ENCODE data around the gene OR11G2. TPM values are rescaled to one million over a fixed set of nuclear protein-coding genes. Genes with fewer than 3 reads are reported as not detected.
"Not testable (repeated sequence)": the region's sequence is repeated elsewhere in the genome, so short reads cannot be mapped to it uniquely, and the experiment has no call there.

Gene OR11G2
- total RNA-seq, 2 experiments from 2014 or later = not detected

- CTCF ChIA-PET; H3K9me3 Mint-ChIP-seq (ENCODE audit: low read depth); H3K27ac Mint-ChIP-seq; H3K4me1 Mint-ChIP-seq; DNase-seq; H3K36me3 Mint-ChIP-seq; H3K4me3 Mint-ChIP-seq; ATAC-seq: not testable (repeated sequence)
- H3K27me3 Mint-ChIP-seq = peaks cover 17% of the 10 kb centered on the region
Observed at GRCh38 chr14:20195170-20195569, 4.5 kb downstream of the OR11G2 start.

- H3K27me3 Mint-ChIP-seq = peaks cover 17% of the 10 kb centered on the region
- H3K4me3 Mint-ChIP-seq = no peak overlapping the region
- no peaks in the 10 kb centered on the region for H3K36me3 Mint-ChIP-seq
- DNase-seq (no peak), ATAC-seq (no peak)
- CTCF ChIA-PET = no interaction called here
- H3K27ac Mint-ChIP-seq = no peak overlapping the region
- no peaks in the 10 kb centered on the region for H3K4me1 Mint-ChIP-seq
- no peaks in the 10 kb centered on the region for H3K9me3 Mint-ChIP-seq (ENCODE audit: low read depth)
Observed at GRCh38 chr14:20195911-20196310, 5.2 kb downstream of the OR11G2 start.

GRCh38 chr14:20197459-20197858, 6.8 kb downstream of the OR11G2 start:
- Mint-ChIP-seq H3K4me1 (no peaks in the 10 kb centered on the region), H3K4me3 (no peak overlapping the region)

GRCh38 chr14:20198991-20199390, 8.3 kb downstream of the OR11G2 start:
- H3K27ac Mint-ChIP-seq = no peak overlapping the region
- H3K9me3 Mint-ChIP-seq (ENCODE audit: low read depth) = no peaks in the 10 kb centered on the region
- peaks cover 12% of the 10 kb centered on the region for H3K27me3 Mint-ChIP-seq
- DNase-seq = no peak
- ATAC-seq = no peak
- H3K4me1 Mint-ChIP-seq = no peaks in the 10 kb centered on the region
- no peaks in the 10 kb centered on the region for H3K36me3 Mint-ChIP-seq
- CTCF ChIA-PET = no interaction called here
- H3K4me3 Mint-ChIP-seq = no peak overlapping the region

More at GRCh38 chr14:20197459-20197858, 6.8 kb downstream of the OR11G2 start:
- no peak for DNase-seq
- ATAC-seq = no peak
- Mint-ChIP-seq H3K27me3 (peaks cover 17% of the 10 kb centered on the region), H3K27ac (no peak overlapping the region), H3K9me3 (ENCODE audit: low read depth) (no peaks in the 10 kb centered on the region), H3K36me3 (no peaks in the 10 kb centered on the region)
- CTCF ChIA-PET = no interaction called here

GRCh38 chr14:20204721-20205120, 14.0 kb downstream of the OR11G2 start:
- no peaks in the 10 kb centered on the region for H3K9me3 Mint-ChIP-seq (ENCODE audit: low read depth)
- CTCF ChIA-PET = no interaction called here
- ATAC-seq = no peak
- no peaks in the 10 kb centered on the region for H3K36me3 Mint-ChIP-seq
- H3K4me1 Mint-ChIP-seq = no peaks in the 10 kb centered on the region
- H3K4me3 Mint-ChIP-seq = no peak overlapping the region
- peaks cover 6% of the 10 kb centered on the region for H3K27me3 Mint-ChIP-seq
- H3K27ac Mint-ChIP-seq = no peak overlapping the region
- no peak for DNase-seq

- H3K9me3 Mint-ChIP-seq (ENCODE audit: low read depth) = no peaks in the 10 kb centered on the region
- CTCF ChIA-PET = no interaction called here
- H3K27me3 Mint-ChIP-seq = peaks cover 4% of the 10 kb centered on the region
- no peak for ATAC-seq
- no peaks in the 10 kb centered on the region for H3K4me1 Mint-ChIP-seq
- H3K36me3 Mint-ChIP-seq = no peaks in the 10 kb centered on the region
- DNase-seq = no peak
- H3K4me3 Mint-ChIP-seq = no peak overlapping the region
- H3K27ac Mint-ChIP-seq = no peak overlapping the region
Observed at GRCh38 chr14:20209595-20209994, 18.9 kb downstream of the OR11G2 start.

GRCh38 chr14:20212406-20212805, 21.7 kb downstream of the OR11G2 start:
- H3K4me3 Mint-ChIP-seq; H3K27ac Mint-ChIP-seq; CTCF ChIA-PET; H3K27me3 Mint-ChIP-seq; H3K36me3 Mint-ChIP-seq; H3K4me1 Mint-ChIP-seq; DNase-seq; ATAC-seq; H3K9me3 Mint-ChIP-seq (ENCODE audit: low read depth): not testable (repeated sequence)

- H3K36me3 Mint-ChIP-seq = no peaks in the 10 kb centered on the region
- H3K4me1 Mint-ChIP-seq = no peaks in the 10 kb centered on the region
- H3K9me3 Mint-ChIP-seq (ENCODE audit: low read depth) = no peaks in the 10 kb centered on the region
- no peak for DNase-seq
- ATAC-seq = no peak
- CTCF ChIA-PET = no interaction called here
- no peak overlapping the region for H3K4me3 Mint-ChIP-seq
- H3K27me3 Mint-ChIP-seq = no peaks in the 10 kb centered on the region
- no peak overlapping the region for H3K27ac Mint-ChIP-seq
Observed at GRCh38 chr14:20215196-20215595, 24.5 kb downstream of the OR11G2 start.

- CTCF ChIA-PET = no interaction called here
- no peaks in the 10 kb centered on the region for H3K36me3 Mint-ChIP-seq
- H3K4me1 Mint-ChIP-seq = no peaks in the 10 kb centered on the region
- no peaks in the 10 kb centered on the region for H3K27me3 Mint-ChIP-seq
- no peak overlapping the region for H3K4me3 Mint-ChIP-seq
- H3K27ac Mint-ChIP-seq = no peak overlapping the region
- ATAC-seq (no peak), DNase-seq (no peak)
- H3K9me3 Mint-ChIP-seq (ENCODE audit: low read depth) = no peaks in the 10 kb centered on the region
Observed at GRCh38 chr14:20219033-20219432, 28.3 kb downstream of the OR11G2 start.

GRCh38 chr14:20223410-20223809, 32.7 kb downstream of the OR11G2 start, which contains the start of gene OR11H6:
Gene OR11H6, plus strand, starts transcription at chr14:20223710. Its CDS starts 0 bp downstream, at chr14:20223710.
- no peaks in the 10 kb centered on the region for H3K36me3 Mint-ChIP-seq
- no peaks in the 10 kb centered on the region for H3K9me3 Mint-ChIP-seq (ENCODE audit: low read depth)
- CTCF ChIA-PET = no interaction called here
- H3K4me1 Mint-ChIP-seq = no peaks in the 10 kb centered on the region
- no peaks in the 10 kb centered on the region for H3K27me3 Mint-ChIP-seq
- ATAC-seq = no peak
- DNase-seq = no peak
- no peak within 1 kb of the TSS for H3K27ac Mint-ChIP-seq
- H3K4me3 Mint-ChIP-seq = no peak within 1 kb of the TSS

- CTCF ChIA-PET = no interaction called here
- DNase-seq (no peak), ATAC-seq (no peak)
- Mint-ChIP-seq H3K36me3 (no peaks in the 10 kb centered on the region), H3K4me3 (no peak within 1 kb of the TSS), H3K4me1 (no peaks in the 10 kb centered on the region), H3K9me3 (ENCODE audit: low read depth) (no peaks in the 10 kb centered on the region), H3K27me3 (no peaks in the 10 kb centered on the region), H3K27ac (no peak within 1 kb of the TSS)
Observed at GRCh38 chr14:20228681-20229080, 38.0 kb downstream of the OR11G2 start, which contains the start of gene OR11H7. Gene OR11H7, plus strand, starts transcription at chr14:20228981.

- H3K27ac Mint-ChIP-seq; ATAC-seq; H3K4me3 Mint-ChIP-seq; H3K9me3 Mint-ChIP-seq (ENCODE audit: low read depth); CTCF ChIA-PET; DNase-seq; H3K36me3 Mint-ChIP-seq; H3K27me3 Mint-ChIP-seq; H3K4me1 Mint-ChIP-seq: not testable (repeated sequence)
Observed at GRCh38 chr14:20235415-20235814, 44.7 kb downstream of the OR11G2 start.

GRCh38 chr14:20247646-20248246, 57.0 kb downstream of the OR11G2 start:
- CTCF ChIA-PET = interaction anchor here (0.6 to 1.2 kb wide), 2 partner anchors 9 to 48 kb away, joined by 3 read pairs; no protein-coding TSS in a partner anchor
- no peaks in the 10 kb centered on the region for H3K9me3 Mint-ChIP-seq (ENCODE audit: low read depth)
- no peak for ATAC-seq

More at GRCh38 chr14:20247646-20248246, 57.0 kb downstream of the OR11G2 start:
- Mint-ChIP-seq H3K27ac (no peak overlapping the region), H3K36me3 (no peaks in the 10 kb centered on the region), H3K4me3 (no peak overlapping the region), H3K27me3 (no peaks in the 10 kb centered on the region), H3K4me1 (no peaks in the 10 kb centered on the region)
- DNase-seq = no peak

Data from activated CD8-positive, alpha-beta memory T cell treated with anti-CD3 and anti-CD28 coated beads, Interleukin-2, amount 10 ng/mL, durations not matched to agents 7 days and 5 days (primary cell).